Measurements from ENCODE around the gene CD47.

Gene CD47

GRCh38 chr3:108090701-108091497 is at the start of gene CD47:
Gene CD47 (minus strand): TSS chr3:108091031. CDS start chr3:108090908, 123 bp downstream.
- Histone ChIP-seq H3K27me3 (ENCODE audit: control insufficient read depth, insufficient read depth, low read length) (peaks cover 29% of the 10 kb centered on the region), H3K4me1 (ENCODE audit: control insufficient read depth, insufficient read depth, low read length) (no peaks in the 10 kb centered on the region), H3K9ac (ENCODE audit: low read depth, low read length) (peak within 1 kb of the TSS; percentile 32), H3K9me3 (ENCODE audit: control insufficient read depth, insufficient read depth, low read length) (no peaks in the 10 kb centered on the region), H3K36me3 (ENCODE audit: control insufficient read depth, insufficient read depth, low read length) (no peaks in the 10 kb centered on the region), H3K4me3 (ENCODE audit: low read depth, low read length) (peak within 1 kb of the TSS; percentile 91)

GRCh38 chr3:108137460-108137814 is 46.6 kb upstream of the CD47 start:
- Histone ChIP-seq H3K4me1 (ENCODE audit: control insufficient read depth, insufficient read depth, low read length) (peaks cover 6% of the 10 kb centered on the region), H3K4me3 (ENCODE audit: low read depth, low read length) (no peak overlapping the region), H3K27me3 (ENCODE audit: control insufficient read depth, insufficient read depth, low read length) (no peaks in the 10 kb centered on the region), H3K9me3 (ENCODE audit: control insufficient read depth, insufficient read depth, low read length) (no peaks in the 10 kb centered on the region), H3K9ac (ENCODE audit: low read depth, low read length) (no peak overlapping the region), H3K36me3 (ENCODE audit: control insufficient read depth, insufficient read depth, low read length) (no peaks in the 10 kb centered on the region)

- Histone ChIP-seq H3K4me3 (ENCODE audit: low read depth, low read length) (no peak overlapping the region), H3K36me3 (ENCODE audit: control insufficient read depth, insufficient read depth, low read length) (no peaks in the 10 kb centered on the region), H3K9me3 (ENCODE audit: control insufficient read depth, insufficient read depth, low read length) (no peaks in the 10 kb centered on the region), H3K27me3 (ENCODE audit: control insufficient read depth, insufficient read depth, low read length) (no peaks in the 10 kb centered on the region), H3K4me1 (ENCODE audit: control insufficient read depth, insufficient read depth, low read length) (peaks cover 6% of the 10 kb centered on the region), H3K9ac (ENCODE audit: low read depth, low read length) (no peak overlapping the region)
Measured at GRCh38 chr3:108136561-108137459, 46.0 kb upstream of the CD47 start.

GRCh38 chr3:108134555-108134880 is 43.7 kb upstream of the CD47 start:
- Histone ChIP-seq H3K4me3 (ENCODE audit: low read depth, low read length) (no peak overlapping the region), H3K4me1 (ENCODE audit: control insufficient read depth, insufficient read depth, low read length) (peaks cover 6% of the 10 kb centered on the region), H3K9ac (ENCODE audit: low read depth, low read length) (no peak overlapping the region)

GRCh38 chr3:108133858-108134554 is 43.2 kb upstream of the CD47 start:
- Histone ChIP-seq H3K4me1 (ENCODE audit: control insufficient read depth, insufficient read depth, low read length) (peaks cover 6% of the 10 kb centered on the region), H3K4me3 (ENCODE audit: low read depth, low read length) (no peak overlapping the region), H3K9me3 (ENCODE audit: control insufficient read depth, insufficient read depth, low read length) (no peaks in the 10 kb centered on the region), H3K36me3 (ENCODE audit: control insufficient read depth, insufficient read depth, low read length) (no peaks in the 10 kb centered on the region), H3K27me3 (ENCODE audit: control insufficient read depth, insufficient read depth, low read length) (peaks cover 2% of the 10 kb centered on the region), H3K9ac (ENCODE audit: low read depth, low read length) (no peak overlapping the region)

More at GRCh38 chr3:108134555-108134880, 43.7 kb upstream of the CD47 start:
- Histone ChIP-seq H3K9me3 (ENCODE audit: control insufficient read depth, insufficient read depth, low read length) (no peaks in the 10 kb centered on the region), H3K27me3 (ENCODE audit: control insufficient read depth, insufficient read depth, low read length) (peaks cover 2% of the 10 kb centered on the region), H3K36me3 (ENCODE audit: control insufficient read depth, insufficient read depth, low read length) (no peaks in the 10 kb centered on the region)

- peaks cover 6% of the 10 kb centered on the region for H3K4me1 ChIP-seq (ENCODE audit: control insufficient read depth, insufficient read depth, low read length)
- no peak overlapping the region for H3K4me3 ChIP-seq (ENCODE audit: low read depth, low read length)
- no peaks in the 10 kb centered on the region for H3K36me3 ChIP-seq (ENCODE audit: control insufficient read depth, insufficient read depth, low read length)
- peaks cover 2% of the 10 kb centered on the region for H3K27me3 ChIP-seq (ENCODE audit: control insufficient read depth, insufficient read depth, low read length)
- H3K9me3 ChIP-seq (ENCODE audit: control insufficient read depth, insufficient read depth, low read length): no peaks in the 10 kb centered on the region
- no peak overlapping the region for H3K9ac ChIP-seq (ENCODE audit: low read depth, low read length)
Measured at GRCh38 chr3:108133048-108133369, 42.2 kb upstream of the CD47 start.

GRCh38 chr3:108131475-108132134 is 40.8 kb upstream of the CD47 start:
- no peaks in the 10 kb centered on the region for H3K9me3 ChIP-seq (ENCODE audit: control insufficient read depth, insufficient read depth, low read length)
- H3K4me1 ChIP-seq (ENCODE audit: control insufficient read depth, insufficient read depth, low read length): peaks cover under 1% of the 10 kb centered on the region
- H3K4me3 ChIP-seq (ENCODE audit: low read depth, low read length): no peak overlapping the region
- H3K27me3 ChIP-seq (ENCODE audit: control insufficient read depth, insufficient read depth, low read length): peaks cover 2% of the 10 kb centered on the region
- no peak overlapping the region for H3K9ac ChIP-seq (ENCODE audit: low read depth, low read length)
- H3K36me3 ChIP-seq (ENCODE audit: control insufficient read depth, insufficient read depth, low read length): no peaks in the 10 kb centered on the region

GRCh38 chr3:108130701-108131474 is 40.1 kb upstream of the CD47 start:
- Histone ChIP-seq H3K4me1 (ENCODE audit: control insufficient read depth, insufficient read depth, low read length) (no peaks in the 10 kb centered on the region), H3K4me3 (ENCODE audit: low read depth, low read length) (no peak overlapping the region), H3K27me3 (ENCODE audit: control insufficient read depth, insufficient read depth, low read length) (peaks cover 2% of the 10 kb centered on the region), H3K36me3 (ENCODE audit: control insufficient read depth, insufficient read depth, low read length) (no peaks in the 10 kb centered on the region), H3K9ac (ENCODE audit: low read depth, low read length) (no peak overlapping the region), H3K9me3 (ENCODE audit: control insufficient read depth, insufficient read depth, low read length) (no peaks in the 10 kb centered on the region)

GRCh38 chr3:108130236-108130635 is 39.4 kb upstream of the CD47 start:
- H3K9me3 ChIP-seq (ENCODE audit: control insufficient read depth, insufficient read depth, low read length): no peaks in the 10 kb centered on the region
- H3K27me3 ChIP-seq (ENCODE audit: control insufficient read depth, insufficient read depth, low read length): peaks cover 2% of the 10 kb centered on the region
- no peaks in the 10 kb centered on the region for H3K4me1 ChIP-seq (ENCODE audit: control insufficient read depth, insufficient read depth, low read length)
- H3K9ac ChIP-seq (ENCODE audit: low read depth, low read length): no peak overlapping the region
- no peak overlapping the region for H3K4me3 ChIP-seq (ENCODE audit: low read depth, low read length)
- no peaks in the 10 kb centered on the region for H3K36me3 ChIP-seq (ENCODE audit: control insufficient read depth, insufficient read depth, low read length)

- peaks cover 2% of the 10 kb centered on the region for H3K27me3 ChIP-seq (ENCODE audit: control insufficient read depth, insufficient read depth, low read length)
- peaks cover 3% of the 10 kb centered on the region for H3K4me1 ChIP-seq (ENCODE audit: control insufficient read depth, insufficient read depth, low read length)
- no peaks in the 10 kb centered on the region for H3K36me3 ChIP-seq (ENCODE audit: control insufficient read depth, insufficient read depth, low read length)
- no peak overlapping the region for H3K9ac ChIP-seq (ENCODE audit: low read depth, low read length)
- no peak overlapping the region for H3K4me3 ChIP-seq (ENCODE audit: low read depth, low read length)
- H3K9me3 ChIP-seq (ENCODE audit: control insufficient read depth, insufficient read depth, low read length): no peaks in the 10 kb centered on the region
Measured at GRCh38 chr3:108127301-108127988, 36.6 kb upstream of the CD47 start.
